ENCODE results near the gene MINDY4. TPM values are rescaled to one million over a fixed set of nuclear protein-coding genes. Genes with fewer than 3 reads are reported as not detected.

MINDY4 gene
- total and polyA plus RNA-seq, 4 donors, result 0.93 to 6.1 (median 1.9) TPM

- TF ChIP-seq ZBTB33 (IDR thresholded peaks at IDR 0.05), result no peak
- TF ChIP-seq RAD21 (IDR thresholded peaks at IDR 0.05), result no peak
- TF ChIP-seq, protein P1, sequence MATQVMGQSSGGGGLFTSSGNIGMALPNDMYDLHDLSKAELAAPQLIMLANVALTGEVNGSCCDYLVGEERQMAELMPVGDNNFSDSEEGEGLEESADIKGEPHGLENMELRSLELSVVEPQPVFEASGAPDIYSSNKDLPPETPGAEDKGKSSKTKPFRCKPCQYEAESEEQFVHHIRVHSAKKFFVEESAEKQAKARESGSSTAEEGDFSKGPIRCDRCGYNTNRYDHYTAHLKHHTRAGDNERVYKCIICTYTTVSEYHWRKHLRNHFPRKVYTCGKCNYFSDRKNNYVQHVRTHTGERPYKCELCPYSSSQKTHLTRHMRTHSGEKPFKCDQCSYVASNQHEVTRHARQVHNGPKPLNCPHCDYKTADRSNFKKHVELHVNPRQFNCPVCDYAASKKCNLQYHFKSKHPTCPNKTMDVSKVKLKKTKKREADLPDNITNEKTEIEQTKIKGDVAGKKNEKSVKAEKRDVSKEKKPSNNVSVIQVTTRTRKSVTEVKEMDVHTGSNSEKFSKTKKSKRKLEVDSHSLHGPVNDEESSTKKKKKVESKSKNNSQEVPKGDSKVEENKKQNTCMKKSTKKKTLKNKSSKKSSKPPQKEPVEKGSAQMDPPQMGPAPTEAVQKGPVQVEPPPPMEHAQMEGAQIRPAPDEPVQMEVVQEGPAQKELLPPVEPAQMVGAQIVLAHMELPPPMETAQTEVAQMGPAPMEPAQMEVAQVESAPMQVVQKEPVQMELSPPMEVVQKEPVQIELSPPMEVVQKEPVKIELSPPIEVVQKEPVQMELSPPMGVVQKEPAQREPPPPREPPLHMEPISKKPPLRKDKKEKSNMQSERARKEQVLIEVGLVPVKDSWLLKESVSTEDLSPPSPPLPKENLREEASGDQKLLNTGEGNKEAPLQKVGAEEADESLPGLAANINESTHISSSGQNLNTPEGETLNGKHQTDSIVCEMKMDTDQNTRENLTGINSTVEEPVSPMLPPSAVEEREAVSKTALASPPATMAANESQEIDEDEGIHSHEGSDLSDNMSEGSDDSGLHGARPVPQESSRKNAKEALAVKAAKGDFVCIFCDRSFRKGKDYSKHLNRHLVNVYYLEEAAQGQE (IDR thresholded peaks at IDR 0.05), result no peak
- no peak for TF ChIP-seq FOXA2 (IDR thresholded peaks at IDR 0.05)
- TF ChIP-seq, protein P2, sequence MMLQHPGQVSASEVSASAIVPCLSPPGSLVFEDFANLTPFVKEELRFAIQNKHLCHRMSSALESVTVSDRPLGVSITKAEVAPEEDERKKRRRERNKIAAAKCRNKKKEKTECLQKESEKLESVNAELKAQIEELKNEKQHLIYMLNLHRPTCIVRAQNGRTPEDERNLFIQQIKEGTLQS (IDR thresholded peaks at IDR 0.05), result no peak
- no peaks in the 10 kb centered on the region for H3K27me3 ChIP-seq (ENCODE audit: control insufficient read depth in 4 of 4, insufficient read depth in 4 of 4, low read length in 3 of 4)
- H3K9me3 ChIP-seq (ENCODE audit: control insufficient read depth in 4 of 4, low read length in 3 of 4), result no peaks in the 10 kb centered on the region
- DNase-seq (ENCODE audit: low spot score), result no peak
- H3K27ac ChIP-seq (ENCODE audit: low read depth in 1 of 2, low read length in 2 of 2), result no peak overlapping the region
- no peaks in the 10 kb centered on the region for H3K4me1 ChIP-seq (ENCODE audit: control insufficient read depth in 4 of 4, insufficient read depth in 4 of 4, low read length in 3 of 4)
- no peak overlapping the region for H3K4me3 ChIP-seq (ENCODE audit: low read depth in 1 of 3, low read length in 3 of 3)
- WGBS, result 91% methylated on average over 4 of the region's 4 CpGs
- no peaks in the 10 kb centered on the region for H3K36me3 ChIP-seq (ENCODE audit: control insufficient read depth in 4 of 4, insufficient read depth in 3 of 4, low read depth in 1 of 4, low read length in 3 of 4)
- no peak overlapping the region for H3K9ac ChIP-seq (ENCODE audit: low read depth in 1 of 2, low read length in 2 of 2)
Measured at GRCh38 chr7:30917216-30917893, 146.1 kb downstream of the MINDY4 start.

GRCh38 chr7:30918676-30919075, 147.5 kb downstream of the MINDY4 start:
- Histone ChIP-seq H3K27me3 (ENCODE audit: control insufficient read depth in 4 of 4, insufficient read depth in 4 of 4, low read length in 3 of 4) (no peaks in the 10 kb centered on the region), H3K9me3 (ENCODE audit: control insufficient read depth in 4 of 4, low read length in 3 of 4) (no peaks in the 10 kb centered on the region), H3K27ac (ENCODE audit: low read depth in 1 of 2, low read length in 2 of 2) (no peak overlapping the region), H3K4me1 (ENCODE audit: control insufficient read depth in 4 of 4, insufficient read depth in 4 of 4, low read length in 3 of 4) (no peaks in the 10 kb centered on the region), H3K4me3 (ENCODE audit: low read depth in 1 of 3, low read length in 3 of 3) (no peak overlapping the region), H3K36me3 (ENCODE audit: control insufficient read depth in 4 of 4, insufficient read depth in 3 of 4, low read depth in 1 of 4, low read length in 3 of 4) (no peaks in the 10 kb centered on the region), H3K9ac (ENCODE audit: low read depth in 1 of 2, low read length in 2 of 2) (no peak overlapping the region)
- no peak for TF ChIP-seq GABPA (IDR thresholded peaks at IDR 0.05 in 1 of 2, conservative IDR thresholded peaks at IDR 0.05 in 1 of 2)
- 92% methylated on average over 4 of the region's 4 CpGs for WGBS
- DNase-seq (ENCODE audit: low spot score), result no peak

- no peak overlapping the region for H3K4me3 ChIP-seq (ENCODE audit: low read depth in 1 of 3, low read length in 3 of 3)
- no peaks in the 10 kb centered on the region for H3K4me1 ChIP-seq (ENCODE audit: control insufficient read depth in 4 of 4, insufficient read depth in 4 of 4, low read length in 3 of 4)
- H3K9ac ChIP-seq (ENCODE audit: low read depth in 1 of 2, low read length in 2 of 2), result no peak overlapping the region
- peak; percentile 35 for DNase-seq (ENCODE audit: low spot score)
- no peaks in the 10 kb centered on the region for H3K9me3 ChIP-seq (ENCODE audit: control insufficient read depth in 4 of 4, low read length in 3 of 4)
- no peaks in the 10 kb centered on the region for H3K36me3 ChIP-seq (ENCODE audit: control insufficient read depth in 4 of 4, insufficient read depth in 3 of 4, low read depth in 1 of 4, low read length in 3 of 4)
- 80% methylated on average over 11 of the region's 11 CpGs for WGBS
- no peaks in the 10 kb centered on the region for H3K27me3 ChIP-seq (ENCODE audit: control insufficient read depth in 4 of 4, insufficient read depth in 4 of 4, low read length in 3 of 4)
- H3K27ac ChIP-seq (ENCODE audit: low read depth in 1 of 2, low read length in 2 of 2), result no peak overlapping the region
- TF ChIP-seq, protein P2 (IDR thresholded peaks at IDR 0.05), result no peak
- TF ChIP-seq YY1 (IDR thresholded peaks at IDR 0.05) (no peak), JUND (IDR thresholded peaks at IDR 0.05) (no peak), FOXA1 (IDR thresholded peaks at IDR 0.05) (no peak), ZBTB33 (IDR thresholded peaks at IDR 0.05) (no peak), TAF1 (conservative IDR thresholded peaks at IDR 0.05) (no peak), HNF4G (IDR thresholded peaks at IDR 0.05) (no peak), RXRA (IDR thresholded peaks at IDR 0.05) (no peak), RAD21 (IDR thresholded peaks at IDR 0.05) (no peak), SP1 (IDR thresholded peaks at IDR 0.05) (no peak)
- TF ChIP-seq, protein P3, sequence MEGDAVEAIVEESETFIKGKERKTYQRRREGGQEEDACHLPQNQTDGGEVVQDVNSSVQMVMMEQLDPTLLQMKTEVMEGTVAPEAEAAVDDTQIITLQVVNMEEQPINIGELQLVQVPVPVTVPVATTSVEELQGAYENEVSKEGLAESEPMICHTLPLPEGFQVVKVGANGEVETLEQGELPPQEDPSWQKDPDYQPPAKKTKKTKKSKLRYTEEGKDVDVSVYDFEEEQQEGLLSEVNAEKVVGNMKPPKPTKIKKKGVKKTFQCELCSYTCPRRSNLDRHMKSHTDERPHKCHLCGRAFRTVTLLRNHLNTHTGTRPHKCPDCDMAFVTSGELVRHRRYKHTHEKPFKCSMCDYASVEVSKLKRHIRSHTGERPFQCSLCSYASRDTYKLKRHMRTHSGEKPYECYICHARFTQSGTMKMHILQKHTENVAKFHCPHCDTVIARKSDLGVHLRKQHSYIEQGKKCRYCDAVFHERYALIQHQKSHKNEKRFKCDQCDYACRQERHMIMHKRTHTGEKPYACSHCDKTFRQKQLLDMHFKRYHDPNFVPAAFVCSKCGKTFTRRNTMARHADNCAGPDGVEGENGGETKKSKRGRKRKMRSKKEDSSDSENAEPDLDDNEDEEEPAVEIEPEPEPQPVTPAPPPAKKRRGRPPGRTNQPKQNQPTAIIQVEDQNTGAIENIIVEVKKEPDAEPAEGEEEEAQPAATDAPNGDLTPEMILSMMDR (IDR thresholded peaks at IDR 0.05; ENCODE audit: low read depth, low read length, missing input control), result no peak
Measured at GRCh38 chr7:30920021-30920583, 148.9 kb downstream of the MINDY4 start.
